ENCODE results near the gene KLF2.

KLF2 gene

GRCh38 chr19:16309643-16310042, 15.0 kb upstream of the KLF2 start:
- no peak for DNase-seq

DNA sequence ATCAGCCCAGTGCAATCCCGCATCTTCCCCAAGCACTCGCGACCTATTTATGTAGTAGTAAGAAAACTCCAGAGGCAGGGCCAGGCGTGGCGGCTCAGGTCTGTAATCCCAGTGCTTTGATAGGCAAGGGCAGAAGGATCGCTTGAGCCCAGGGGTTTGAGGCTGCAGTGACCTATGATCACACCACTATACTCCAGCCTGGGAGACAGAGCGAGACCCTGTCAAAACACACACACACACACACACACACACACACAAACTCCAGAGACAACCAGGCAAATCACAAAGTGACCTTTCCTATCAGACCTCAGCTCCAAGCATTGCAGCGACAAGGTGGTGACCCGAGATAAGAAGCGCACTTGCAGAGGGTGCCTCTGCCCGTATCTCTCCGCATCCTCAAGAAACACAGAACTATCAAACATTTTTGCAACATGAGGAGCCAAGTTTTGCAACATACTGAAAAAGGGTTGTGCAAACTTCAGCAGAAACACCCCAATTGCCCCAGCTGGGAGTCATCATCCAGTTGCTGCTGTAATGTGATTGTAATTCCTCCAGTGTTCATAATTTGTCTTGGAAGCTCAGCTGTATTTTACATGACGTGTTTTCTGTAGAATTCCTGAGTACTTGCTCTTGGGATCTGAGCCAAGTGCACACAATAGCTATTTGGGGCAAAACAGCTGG, 8.7 kb upstream of the KLF2 start:
- no peak for DNase-seq

- DNase-seq = no peak
These were observed 8.1 kb upstream of the KLF2 start for GRCh38 chr19:16316506-16316882.

DNA sequence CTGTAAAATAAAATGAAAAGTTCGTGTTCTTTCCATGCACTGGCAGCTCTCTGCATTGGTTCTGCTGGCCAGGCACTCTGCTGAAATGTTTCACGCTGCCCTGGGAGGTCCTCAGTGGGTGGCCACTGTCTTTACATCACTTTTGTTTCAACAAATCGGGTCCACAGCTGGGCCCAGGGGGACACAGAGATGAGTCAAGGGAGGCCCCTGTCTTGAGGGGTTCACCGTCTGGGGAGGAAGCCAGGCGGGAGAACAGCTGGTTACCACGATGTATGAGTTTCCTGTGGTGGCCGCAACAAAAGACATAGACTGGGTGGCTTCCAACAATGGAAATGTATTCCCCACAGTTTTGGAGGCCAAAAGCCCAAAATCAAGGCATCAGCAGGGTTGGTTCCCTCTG, 5.1 kb upstream of the KLF2 start:
- DNase-seq = no peak

DNA sequence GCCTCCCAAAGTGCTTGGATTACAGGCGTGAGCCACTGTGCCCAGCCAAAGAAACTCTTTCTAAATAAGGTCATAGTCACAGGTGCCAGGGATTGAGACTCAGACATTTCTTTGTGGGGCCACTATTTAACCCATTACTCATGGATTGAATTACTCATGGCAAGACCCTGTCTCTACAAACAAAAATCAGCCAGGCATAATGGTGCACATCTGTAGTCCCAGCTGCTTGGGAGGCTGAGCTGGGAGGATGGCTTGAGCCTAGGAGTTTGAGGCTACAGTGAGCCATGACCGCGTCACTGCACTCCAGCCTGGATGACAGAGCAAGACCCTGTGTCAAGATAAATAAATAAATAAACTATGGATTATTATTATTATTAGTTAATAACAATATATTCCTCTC, 3.6 kb upstream of the KLF2 start:
- no peak for DNase-seq

GRCh38 chr19:16325161-16325527, 518 bp downstream of the KLF2 start:
- DNase-seq = no peak

- no peak for DNase-seq
These were observed 1.2 kb downstream of the KLF2 start for GRCh38 chr19:16325641-16326400.

- DNase-seq = no peak
These were observed 2.0 kb downstream of the KLF2 start for GRCh38 chr19:16326401-16327168.

DNA sequence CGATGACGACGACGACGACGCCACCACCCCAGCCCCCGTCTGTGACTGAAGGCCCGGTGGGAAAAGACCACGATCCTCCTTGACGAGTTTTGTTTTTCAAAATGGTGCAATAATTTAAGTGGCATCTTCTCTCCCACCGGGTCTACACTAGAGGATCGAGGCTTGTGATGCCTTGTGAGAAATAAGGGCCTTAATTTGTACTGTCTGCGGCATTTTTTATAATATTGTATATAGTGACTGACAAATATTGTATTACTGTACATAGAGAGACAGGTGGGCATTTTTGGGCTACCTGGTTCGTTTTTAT, 2.5 kb downstream of the KLF2 start:
- DNase-seq = no peak

- DNase-seq = no peak
These were observed 2.9 kb downstream of the KLF2 start for GRCh38 chr19:16327501-16327900.

DNA sequence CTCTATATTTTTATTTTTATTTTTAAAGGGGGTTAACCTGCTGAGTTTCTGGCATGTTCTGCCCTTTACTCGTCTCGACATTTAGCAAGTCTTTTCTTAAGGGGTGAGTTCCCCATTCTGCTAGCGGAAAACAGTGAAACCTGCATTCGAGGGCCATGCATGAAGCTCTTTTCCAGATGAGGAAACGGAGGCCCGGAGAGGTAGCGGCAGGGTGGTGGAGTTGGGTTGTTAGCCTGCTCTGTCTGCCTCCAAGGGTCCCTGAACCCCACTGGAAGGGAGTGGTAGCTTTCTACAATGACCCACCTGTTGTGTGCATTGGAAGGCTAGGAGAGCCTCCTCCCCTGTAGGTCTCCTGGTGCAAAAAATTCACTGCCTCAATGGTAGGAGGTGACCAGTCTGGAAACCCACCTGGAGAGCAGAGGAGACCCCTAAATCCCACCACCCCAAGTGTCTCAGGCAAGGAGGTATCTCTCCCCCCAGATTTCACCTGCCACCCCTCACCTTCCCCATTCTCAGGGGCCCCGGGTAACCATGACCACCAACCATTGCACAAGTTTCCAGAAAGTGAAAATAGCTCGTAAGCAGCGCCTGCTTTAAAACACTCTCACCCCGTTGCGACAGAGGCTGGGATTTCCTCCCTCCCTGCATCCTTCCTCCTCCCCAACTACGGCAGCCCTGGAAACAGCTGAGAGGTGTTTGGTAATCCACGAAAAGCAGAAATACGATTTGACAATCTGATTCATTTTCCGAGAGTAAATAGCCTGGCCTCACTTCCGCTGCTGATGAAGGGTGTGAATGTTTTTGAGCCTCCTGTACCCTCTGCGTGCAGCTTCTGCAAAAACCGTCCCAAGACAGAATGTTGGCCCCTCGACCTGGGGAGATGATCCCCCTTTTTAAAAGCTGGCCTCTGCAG, 3.5 kb downstream of the KLF2 start:
- DNase-seq = no peak

DNA sequence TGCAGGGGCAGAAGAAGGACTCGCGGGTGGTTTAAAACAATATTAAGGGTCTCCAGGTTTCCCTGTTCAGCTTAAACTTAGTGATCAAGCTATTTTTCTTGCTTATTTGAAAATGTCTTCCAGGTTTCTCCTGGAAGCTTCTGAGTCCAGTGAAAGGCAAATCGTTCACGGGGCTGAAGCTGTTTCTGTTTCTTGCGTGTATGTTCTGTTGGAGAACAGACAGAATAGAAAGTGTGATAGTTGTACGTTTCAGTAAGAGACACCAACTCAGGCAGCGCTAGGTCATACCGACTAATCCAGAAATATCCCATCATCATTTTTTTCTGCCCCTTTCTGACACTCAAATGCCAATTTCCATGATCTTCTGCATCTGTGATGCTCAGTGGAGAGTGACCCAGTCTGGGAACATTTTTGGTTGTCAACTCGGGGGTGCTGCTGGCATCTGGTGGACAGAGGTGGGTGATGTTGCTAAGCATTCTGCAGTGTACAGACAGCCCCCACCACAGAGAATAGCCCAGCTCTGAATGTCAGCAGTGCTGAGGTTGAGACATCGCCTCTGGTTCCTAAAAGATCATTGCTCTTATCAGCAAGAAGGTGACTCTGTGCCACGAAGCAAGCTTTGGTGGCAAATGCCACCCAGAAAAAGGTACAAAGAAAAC, 4.3 kb downstream of the KLF2 start:
- no peak for DNase-seq

GRCh38 chr19:16330368-16330801, 5.8 kb downstream of the KLF2 start:
- no peak for DNase-seq

GRCh38 chr19:16330806-16331690, 6.4 kb downstream of the KLF2 start:
- no peak for DNase-seq

DNA sequence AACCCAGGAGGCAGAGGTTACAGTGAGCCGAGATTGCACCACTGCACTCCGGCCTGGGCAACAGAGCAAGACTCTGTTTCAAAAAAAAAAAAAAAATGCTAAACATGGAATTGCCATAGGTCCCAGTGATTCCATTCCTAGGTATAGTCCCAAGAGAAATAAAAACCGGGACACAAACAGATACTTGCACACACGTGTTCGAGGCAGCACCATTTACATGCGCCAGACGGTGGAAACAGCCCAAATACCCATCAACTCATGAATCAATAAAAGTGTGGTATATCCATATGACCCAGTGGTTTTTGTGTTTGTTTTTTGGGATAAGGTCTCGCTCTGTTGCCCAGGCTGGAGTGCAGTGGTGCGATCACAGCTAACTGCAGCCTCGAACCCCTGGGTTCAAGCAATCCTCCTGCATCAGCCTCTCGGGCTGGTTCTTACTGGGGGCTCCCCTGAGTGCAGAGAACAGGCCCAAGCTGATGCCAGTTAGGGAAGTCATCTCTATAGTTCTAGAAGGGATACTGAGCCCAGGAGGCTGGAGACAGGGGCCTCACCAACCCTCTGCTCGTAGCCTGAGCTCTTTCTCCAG, 8.5 kb downstream of the KLF2 start:
- DNase-seq = no peak

GRCh38 chr19:16334411-16334810, 9.8 kb downstream of the KLF2 start:
- no peak for DNase-seq

- DNase-seq = no peak
These were observed 10.6 kb downstream of the KLF2 start for GRCh38 chr19:16335226-16335625.

GRCh38 chr19:16336571-16336970, 11.9 kb downstream of the KLF2 start:
- no peak for DNase-seq

GRCh38 chr19:16337809-16338469, 13.3 kb downstream of the KLF2 start:
- no peak for DNase-seq
